Measurements from ENCODE around the gene HSD17B11.
"Not testable (repeated sequence)": the region's sequence is repeated elsewhere in the genome, so short reads cannot be mapped to it uniquely, and the experiment has no call there.

HSD17B11 gene

GRCh38 chr4:87298362-87298761 is 92.6 kb downstream of the HSD17B11 start:
- no peak overlapping the region for H3K4me3 ChIP-seq (ENCODE audit: low read depth, low read length)
- no peaks in the 10 kb centered on the region for H3K79me1 ChIP-seq (ENCODE audit: low read length)
- H3K23ac ChIP-seq (ENCODE audit: low read length): no peak overlapping the region
- no peaks in the 10 kb centered on the region for H3K27me3 ChIP-seq (ENCODE audit: insufficient read depth, low read length)
- H2AFZ ChIP-seq (ENCODE audit: insufficient read depth, low read length, poor library complexity): no peak overlapping the region
- no CpG with 5 or more reads among the region's 2 CpGs for WGBS (ENCODE audit: extremely low coverage, insufficient coverage, insufficient read length)
- no peak for DNase-seq
- no peak overlapping the region for H2BK12ac ChIP-seq (ENCODE audit: low read length)
- no peak overlapping the region for H2BK120ac ChIP-seq (ENCODE audit: insufficient read depth, low read length, poor library complexity)
- H3K9me3 ChIP-seq (ENCODE audit: insufficient read depth, low read depth, low read length): peaks cover 1% of the 10 kb centered on the region
- H2BK5ac ChIP-seq (ENCODE audit: low read depth, low read length, poor library complexity): no peak overlapping the region
- H4K12ac ChIP-seq (ENCODE audit: low read depth, low read length): no peak overlapping the region
- H3K18ac ChIP-seq (ENCODE audit: low read length): no peak overlapping the region
- no peaks in the 10 kb centered on the region for H3K79me2 ChIP-seq (ENCODE audit: control insufficient read depth, insufficient read depth, low read length, poor library complexity)
- H3K4me2 ChIP-seq (ENCODE audit: low read length): no peak overlapping the region
- no peak overlapping the region for H4K91ac ChIP-seq (ENCODE audit: low read depth, low read length)
- no peak overlapping the region for H3K27ac ChIP-seq (ENCODE audit: low read depth, low read length)
- H3K36me3 ChIP-seq (ENCODE audit: control insufficient read depth in 1 of 2, insufficient read depth in 2 of 2, low read length in 2 of 2): no peaks in the 10 kb centered on the region
- H3K9ac ChIP-seq (ENCODE audit: low read length): no peak overlapping the region
- H2AK5ac ChIP-seq (ENCODE audit: low read length): no peak overlapping the region
- H3K4me1 ChIP-seq (ENCODE audit: control insufficient read depth in 1 of 2, insufficient read depth in 2 of 2, low read length in 2 of 2): no peaks in the 10 kb centered on the region
- H3K14ac ChIP-seq (ENCODE audit: low read length): no peak overlapping the region
- no peak overlapping the region for H4K8ac ChIP-seq (ENCODE audit: low read depth, low read length)
- H3K4ac ChIP-seq (ENCODE audit: low read depth, low read length): no peak overlapping the region

GRCh38 chr4:87294911-87295310 is 96.1 kb downstream of the HSD17B11 start:
- WGBS (ENCODE audit: extremely low coverage, insufficient coverage, insufficient read length): no CpG with 5 or more reads among the region's 11 CpGs
- not testable (repeated sequence) for H3K14ac ChIP-seq (ENCODE audit: low read length); H3K4me3 ChIP-seq (ENCODE audit: low read depth, low read length); H2BK120ac ChIP-seq (ENCODE audit: insufficient read depth, low read length, poor library complexity); H2AK5ac ChIP-seq (ENCODE audit: low read length); H3K9ac ChIP-seq (ENCODE audit: low read length); H2BK12ac ChIP-seq (ENCODE audit: low read length); DNase-seq; H3K4me1 ChIP-seq (ENCODE audit: control insufficient read depth in 1 of 2, insufficient read depth in 2 of 2, low read length in 2 of 2); H3K79me1 ChIP-seq (ENCODE audit: low read length); H3K36me3 ChIP-seq (ENCODE audit: control insufficient read depth in 1 of 2, insufficient read depth in 2 of 2, low read length in 2 of 2); H4K12ac ChIP-seq (ENCODE audit: low read depth, low read length); H2BK5ac ChIP-seq (ENCODE audit: low read depth, low read length, poor library complexity); H3K4me2 ChIP-seq (ENCODE audit: low read length); H2AFZ ChIP-seq (ENCODE audit: insufficient read depth, low read length, poor library complexity); H3K79me2 ChIP-seq (ENCODE audit: control insufficient read depth, insufficient read depth, low read length, poor library complexity); H3K23ac ChIP-seq (ENCODE audit: low read length); H4K91ac ChIP-seq (ENCODE audit: low read depth, low read length); H3K4ac ChIP-seq (ENCODE audit: low read depth, low read length); H3K27ac ChIP-seq (ENCODE audit: low read depth, low read length); H3K18ac ChIP-seq (ENCODE audit: low read length); H3K9me3 ChIP-seq (ENCODE audit: insufficient read depth, low read depth, low read length); H4K8ac ChIP-seq (ENCODE audit: low read depth, low read length); H3K27me3 ChIP-seq (ENCODE audit: insufficient read depth, low read length)

- not testable (repeated sequence) for H3K4me1 ChIP-seq (ENCODE audit: control insufficient read depth in 1 of 2, insufficient read depth in 2 of 2, low read length in 2 of 2); H3K23ac ChIP-seq (ENCODE audit: low read length); H3K4ac ChIP-seq (ENCODE audit: low read depth, low read length); H3K27me3 ChIP-seq (ENCODE audit: insufficient read depth, low read length); H3K4me3 ChIP-seq (ENCODE audit: low read depth, low read length); H3K18ac ChIP-seq (ENCODE audit: low read length); H3K9ac ChIP-seq (ENCODE audit: low read length); H3K36me3 ChIP-seq (ENCODE audit: control insufficient read depth in 1 of 2, insufficient read depth in 2 of 2, low read length in 2 of 2); H2BK120ac ChIP-seq (ENCODE audit: insufficient read depth, low read length, poor library complexity); H2AK5ac ChIP-seq (ENCODE audit: low read length); H2BK12ac ChIP-seq (ENCODE audit: low read length); H3K4me2 ChIP-seq (ENCODE audit: low read length); H3K14ac ChIP-seq (ENCODE audit: low read length); H4K91ac ChIP-seq (ENCODE audit: low read depth, low read length); H3K9me3 ChIP-seq (ENCODE audit: insufficient read depth, low read depth, low read length); H2AFZ ChIP-seq (ENCODE audit: insufficient read depth, low read length, poor library complexity); H4K8ac ChIP-seq (ENCODE audit: low read depth, low read length); H4K12ac ChIP-seq (ENCODE audit: low read depth, low read length); H3K79me2 ChIP-seq (ENCODE audit: control insufficient read depth, insufficient read depth, low read length, poor library complexity); H3K79me1 ChIP-seq (ENCODE audit: low read length); H3K27ac ChIP-seq (ENCODE audit: low read depth, low read length); H2BK5ac ChIP-seq (ENCODE audit: low read depth, low read length, poor library complexity); DNase-seq
- WGBS (ENCODE audit: extremely low coverage, insufficient coverage, insufficient read length): no CpG with 5 or more reads among the region's 7 CpGs
These were observed 97.1 kb downstream of the HSD17B11 start for GRCh38 chr4:87293889-87294288.

- no CpG with 5 or more reads among the region's 1 CpG for WGBS (ENCODE audit: extremely low coverage, insufficient coverage, insufficient read length)
- Histone ChIP-seq H3K4me3 (ENCODE audit: low read depth, low read length) (no peak overlapping the region), H4K8ac (ENCODE audit: low read depth, low read length) (no peak overlapping the region), H3K14ac (ENCODE audit: low read length) (no peak overlapping the region), H3K27ac (ENCODE audit: low read depth, low read length) (no peak overlapping the region), H3K4me1 (ENCODE audit: control insufficient read depth in 1 of 2, insufficient read depth in 2 of 2, low read length in 2 of 2) (no peaks in the 10 kb centered on the region), H4K12ac (ENCODE audit: low read depth, low read length) (no peak overlapping the region), H3K4ac (ENCODE audit: low read depth, low read length) (no peak overlapping the region), H3K79me1 (ENCODE audit: low read length) (no peaks in the 10 kb centered on the region), H4K91ac (ENCODE audit: low read depth, low read length) (no peak overlapping the region), H2BK12ac (ENCODE audit: low read length) (no peak overlapping the region), H3K79me2 (ENCODE audit: control insufficient read depth, insufficient read depth, low read length, poor library complexity) (no peaks in the 10 kb centered on the region), H3K9me3 (ENCODE audit: insufficient read depth, low read depth, low read length) (peaks cover 10% of the 10 kb centered on the region), H3K18ac (ENCODE audit: low read length) (no peak overlapping the region), H2AK5ac (ENCODE audit: low read length) (no peak overlapping the region), H2AFZ (ENCODE audit: insufficient read depth, low read length, poor library complexity) (no peak overlapping the region), H2BK120ac (ENCODE audit: insufficient read depth, low read length, poor library complexity) (no peak overlapping the region), H3K9ac (ENCODE audit: low read length) (no peak overlapping the region), H3K4me2 (ENCODE audit: low read length) (no peak overlapping the region), H3K23ac (ENCODE audit: low read length) (no peak overlapping the region), H3K36me3 (ENCODE audit: control insufficient read depth in 1 of 2, insufficient read depth in 2 of 2, low read length in 2 of 2) (no peaks in the 10 kb centered on the region), H3K27me3 (ENCODE audit: insufficient read depth, low read length) (no peaks in the 10 kb centered on the region), H2BK5ac (ENCODE audit: low read depth, low read length, poor library complexity) (no peak overlapping the region)
- no peak for DNase-seq
These were observed 104.0 kb downstream of the HSD17B11 start for GRCh38 chr4:87286970-87287369.

Measured in trophoblast cell (in vitro differentiated cells and primary cell).